ENCODE results near the gene BHLHA9.
"Not testable (repeated sequence)": the region's sequence is repeated elsewhere in the genome, so short reads cannot be mapped to it uniquely, and the experiment has no call there.

BHLHA9 gene

DNA sequence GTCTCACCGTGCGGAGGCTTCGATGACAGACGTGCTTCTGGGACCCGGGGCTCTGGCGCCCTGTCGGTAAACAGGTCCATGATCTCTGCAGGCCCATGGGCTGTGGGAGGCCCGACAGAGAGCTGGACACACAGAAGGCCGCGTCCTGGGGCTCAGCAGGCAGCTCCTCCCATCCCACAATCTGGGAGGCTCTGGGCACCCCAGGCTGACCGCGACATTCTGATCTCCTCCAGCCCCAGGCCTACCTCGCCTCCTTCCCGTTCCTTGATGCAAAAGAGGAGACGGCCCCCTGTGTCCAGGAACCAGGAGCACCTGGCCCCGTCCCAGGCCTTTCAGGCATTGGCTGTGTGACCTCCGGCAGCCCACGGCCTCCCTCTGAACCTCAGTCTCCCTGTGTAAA, 32.5 kb downstream of the BHLHA9 start:
- no peak for DNase-seq

GRCh38 chr17:1304522-1304921, 34.3 kb downstream of the BHLHA9 start:
- no peak for DNase-seq

DNA sequence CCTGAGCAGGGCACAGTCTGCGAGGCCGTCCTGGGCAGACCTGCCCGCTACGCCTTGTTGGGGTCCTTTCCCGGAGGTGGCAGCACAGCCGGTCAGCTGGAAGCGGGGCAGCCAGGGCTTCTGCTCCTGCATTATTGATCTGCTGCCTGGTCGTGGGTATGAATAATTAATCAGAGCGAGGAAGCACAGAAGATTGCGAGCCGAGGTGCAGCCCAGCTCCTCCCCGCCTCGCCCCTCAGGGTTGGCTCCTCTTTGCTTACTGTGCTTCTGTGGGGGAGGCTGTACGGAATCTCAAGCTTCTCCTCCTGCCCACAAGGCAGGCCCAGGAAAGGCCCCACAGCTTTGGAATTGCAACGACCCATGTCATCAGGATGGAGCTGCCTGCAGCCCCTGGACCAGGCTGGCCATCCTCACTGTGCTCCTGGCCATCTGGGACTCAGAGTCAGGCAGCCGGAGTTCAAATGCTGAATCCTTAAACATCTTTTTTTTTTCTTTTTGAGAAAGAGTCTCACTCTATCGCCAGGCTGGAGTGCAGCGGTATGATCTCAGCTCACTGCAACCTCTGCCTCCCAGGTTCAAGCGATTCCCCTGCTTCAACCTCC, 34.8 kb downstream of the BHLHA9 start:
- no peak for DNase-seq

DNA sequence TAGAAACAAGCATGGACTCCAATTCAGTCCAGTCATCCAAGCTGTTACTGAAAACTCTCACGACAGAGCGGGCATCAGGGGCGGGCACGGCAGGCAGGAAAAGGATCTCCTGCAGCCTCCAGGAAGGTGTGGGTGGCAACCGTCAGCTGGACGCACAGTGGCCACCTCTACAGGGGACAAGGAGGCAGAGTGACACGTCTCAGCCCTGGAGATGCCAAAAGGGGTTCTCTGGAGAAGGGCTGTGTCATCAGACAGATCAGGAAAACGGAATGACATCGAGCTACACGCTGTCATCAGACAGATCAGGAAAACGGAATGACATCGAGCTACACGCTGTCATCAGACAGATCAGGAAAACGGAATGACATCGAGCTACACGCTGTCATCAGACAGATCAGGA, 37.6 kb downstream of the BHLHA9 start:
- not testable (repeated sequence) for DNase-seq

DNA sequence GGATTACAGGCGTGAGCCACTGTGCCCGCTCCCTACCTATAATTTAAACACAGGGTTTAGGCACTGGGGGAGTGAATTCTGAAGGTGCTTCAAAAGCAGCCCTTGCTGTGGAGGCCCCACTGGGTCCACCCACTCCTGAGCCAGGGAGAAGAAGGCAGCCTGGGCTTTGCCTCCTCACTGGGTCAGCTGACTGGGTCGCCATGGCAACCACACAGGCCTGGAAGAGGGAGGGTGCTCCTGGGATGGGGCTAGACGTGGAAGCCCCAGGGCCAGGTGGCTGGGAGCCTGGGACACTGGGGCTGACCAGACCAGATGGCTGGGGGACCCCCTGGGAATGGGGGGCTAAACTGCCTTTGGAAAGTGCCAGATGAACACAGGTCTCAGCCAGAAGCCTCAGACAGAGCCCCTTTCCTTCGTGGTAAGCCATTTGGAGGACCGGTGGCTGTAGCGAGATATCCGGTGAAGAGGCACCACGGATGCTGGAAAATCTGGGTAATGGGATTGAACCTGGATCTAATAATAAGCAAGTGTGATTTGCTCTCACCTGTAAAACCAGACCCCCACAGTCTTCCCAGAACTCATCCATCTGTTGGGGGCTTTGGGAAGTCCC, 42.1 kb downstream of the BHLHA9 start:
- no peak for DNase-seq

GRCh38 chr17:1313270-1314005, 43.2 kb downstream of the BHLHA9 start:
- no peak for DNase-seq

DNA sequence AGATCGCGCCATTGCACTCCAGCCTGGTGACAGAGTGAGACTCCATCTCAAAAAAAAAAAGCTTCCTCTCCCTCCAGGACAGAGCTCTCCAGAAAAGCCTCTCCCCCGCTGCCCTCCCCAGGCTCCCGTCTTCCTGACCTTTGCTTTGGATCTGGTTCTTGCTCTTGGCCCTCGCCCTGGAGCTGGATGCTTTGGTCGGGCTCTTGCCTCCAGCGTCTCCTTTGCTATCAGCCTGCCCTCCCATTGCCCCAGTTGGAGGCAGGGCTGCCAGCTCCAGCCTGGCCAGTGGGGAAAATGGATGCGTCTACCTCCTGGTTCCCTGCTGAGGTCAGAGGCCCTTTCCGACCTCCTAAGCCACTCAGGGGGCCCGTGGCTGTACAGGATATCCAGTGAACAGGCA, 45.2 kb downstream of the BHLHA9 start:
- no peak for DNase-seq

DNA sequence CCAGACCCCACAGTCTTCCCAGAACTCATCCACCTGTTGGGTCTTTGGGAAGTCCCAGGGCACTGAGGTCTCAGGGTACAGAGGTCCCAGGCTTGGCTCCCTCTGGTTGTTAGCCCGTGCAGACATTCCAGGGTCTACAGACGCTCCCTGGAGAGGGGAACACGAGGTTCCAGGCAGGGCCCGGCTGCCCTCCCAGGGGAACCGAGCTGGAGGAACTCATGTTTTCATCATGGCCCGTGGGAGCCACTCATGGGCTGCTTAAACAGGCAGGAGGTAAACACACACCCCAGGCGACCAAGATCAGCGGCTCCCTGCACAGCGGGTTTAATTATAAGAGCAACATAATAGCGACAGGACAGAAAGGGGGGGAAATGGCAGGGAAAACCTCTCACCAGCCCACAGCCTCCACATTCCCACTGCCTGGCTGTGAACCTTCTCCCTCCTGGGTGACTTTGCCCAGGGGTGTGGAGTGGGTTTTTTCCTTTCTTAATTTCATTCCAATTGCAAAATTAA, 45.7 kb downstream of the BHLHA9 start:
- no peak for DNase-seq
